Measurements from ENCODE around the gene NSDHL.

DNA sequence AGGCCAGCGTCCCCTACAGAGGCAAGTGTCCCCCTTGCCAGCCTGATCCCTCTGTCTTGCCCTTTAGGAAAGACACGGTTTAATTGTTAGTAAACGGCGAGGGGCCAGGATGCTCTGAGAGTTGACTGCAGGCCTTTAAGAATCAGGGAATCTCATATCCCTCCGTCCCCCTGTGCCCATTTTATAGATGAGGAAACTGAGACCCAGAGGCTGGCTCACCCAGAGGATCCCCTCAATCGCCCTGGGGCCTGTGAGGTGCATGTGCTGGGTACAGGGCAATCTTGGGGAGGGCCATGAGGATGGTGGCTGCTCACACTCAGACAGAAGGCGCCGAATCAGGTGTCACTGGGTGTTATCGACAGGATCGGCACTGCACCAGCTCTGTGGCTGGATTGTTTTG is 67.6 kb downstream of the NSDHL start:
- TF ChIP-seq, protein P1, sequence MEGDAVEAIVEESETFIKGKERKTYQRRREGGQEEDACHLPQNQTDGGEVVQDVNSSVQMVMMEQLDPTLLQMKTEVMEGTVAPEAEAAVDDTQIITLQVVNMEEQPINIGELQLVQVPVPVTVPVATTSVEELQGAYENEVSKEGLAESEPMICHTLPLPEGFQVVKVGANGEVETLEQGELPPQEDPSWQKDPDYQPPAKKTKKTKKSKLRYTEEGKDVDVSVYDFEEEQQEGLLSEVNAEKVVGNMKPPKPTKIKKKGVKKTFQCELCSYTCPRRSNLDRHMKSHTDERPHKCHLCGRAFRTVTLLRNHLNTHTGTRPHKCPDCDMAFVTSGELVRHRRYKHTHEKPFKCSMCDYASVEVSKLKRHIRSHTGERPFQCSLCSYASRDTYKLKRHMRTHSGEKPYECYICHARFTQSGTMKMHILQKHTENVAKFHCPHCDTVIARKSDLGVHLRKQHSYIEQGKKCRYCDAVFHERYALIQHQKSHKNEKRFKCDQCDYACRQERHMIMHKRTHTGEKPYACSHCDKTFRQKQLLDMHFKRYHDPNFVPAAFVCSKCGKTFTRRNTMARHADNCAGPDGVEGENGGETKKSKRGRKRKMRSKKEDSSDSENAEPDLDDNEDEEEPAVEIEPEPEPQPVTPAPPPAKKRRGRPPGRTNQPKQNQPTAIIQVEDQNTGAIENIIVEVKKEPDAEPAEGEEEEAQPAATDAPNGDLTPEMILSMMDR (IDR thresholded peaks at IDR 0.05), result no peak
- TF ChIP-seq POLR2A (IDR thresholded peaks at IDR 0.05), result no peak
- TF ChIP-seq POLR2AphosphoS5 (IDR thresholded peaks at IDR 0.05), result no peak
- no peak for TF ChIP-seq EP300 (IDR thresholded peaks at IDR 0.05)

All from sigmoid colon (tissue), 4 donors.